BE2C (cell line): ENCODE results near the gene TBKBP1.
"Not testable (repeated sequence)": the region's sequence is repeated elsewhere in the genome, so short reads cannot be mapped to it uniquely, and the experiment has no call there.

Experiments
- DNase-seq: peaks from one replicate; pipeline ENCODE4 v3.0.0-alpha.2; 2020
- H3K27me3 ChIP-seq: fragments of 250-450 bp; sonication (Bioruptor Pico); 2 replicates; pipeline ENCODE4 v1.5.1; 2020; ENCODE audit warnings: mild to moderate bottlenecking
- H3K36me3 ChIP-seq: fragments of 250-450 bp; sonication (Bioruptor Pico); 2 replicates; pipeline ENCODE4 v1.5.1; 2020; ENCODE audit warnings: mild to moderate bottlenecking
- H3K4me1 ChIP-seq: fragments of 250-450 bp; sonication (Bioruptor Pico); 2 replicates; pipeline ENCODE4 v1.5.1; 2020
- H3K4me3 ChIP-seq: 2 replicates; pipeline ENCODE4 v1.5.1; 2011; ENCODE audit warnings: low read depth, low read length
- H3K9me3 ChIP-seq: fragments of 250-450 bp; sonication (Bioruptor Pico); 2 replicates; pipeline ENCODE4 v1.5.1; 2020
- TF ChIP-seq, protein P1 (sequence below): IDR thresholded peaks from 2 replicates; pipeline ENCODE4 v1.5.1; 2012; ENCODE audit warnings: mild to moderate bottlenecking, low read depth, low read length

The TBKBP1 gene

DNA sequence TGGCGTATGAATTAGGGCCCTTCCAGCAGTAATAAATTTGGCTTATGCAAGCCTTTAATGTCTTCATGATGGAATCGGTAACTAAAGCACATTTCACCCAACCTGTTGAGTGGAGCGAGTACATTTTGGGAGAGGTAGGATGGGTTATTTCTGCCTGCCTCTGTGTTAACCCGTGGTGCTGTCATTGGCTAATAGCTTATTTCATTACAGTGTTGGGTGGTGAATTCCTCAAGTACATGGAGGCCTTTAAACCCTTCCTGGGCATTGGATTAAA is 17.8 kb upstream of the TBKBP1 start:
- no peak for DNase-seq
- peaks cover 100% of the 10 kb centered on the region for H3K36me3 ChIP-seq
- TF ChIP-seq, protein P1, sequence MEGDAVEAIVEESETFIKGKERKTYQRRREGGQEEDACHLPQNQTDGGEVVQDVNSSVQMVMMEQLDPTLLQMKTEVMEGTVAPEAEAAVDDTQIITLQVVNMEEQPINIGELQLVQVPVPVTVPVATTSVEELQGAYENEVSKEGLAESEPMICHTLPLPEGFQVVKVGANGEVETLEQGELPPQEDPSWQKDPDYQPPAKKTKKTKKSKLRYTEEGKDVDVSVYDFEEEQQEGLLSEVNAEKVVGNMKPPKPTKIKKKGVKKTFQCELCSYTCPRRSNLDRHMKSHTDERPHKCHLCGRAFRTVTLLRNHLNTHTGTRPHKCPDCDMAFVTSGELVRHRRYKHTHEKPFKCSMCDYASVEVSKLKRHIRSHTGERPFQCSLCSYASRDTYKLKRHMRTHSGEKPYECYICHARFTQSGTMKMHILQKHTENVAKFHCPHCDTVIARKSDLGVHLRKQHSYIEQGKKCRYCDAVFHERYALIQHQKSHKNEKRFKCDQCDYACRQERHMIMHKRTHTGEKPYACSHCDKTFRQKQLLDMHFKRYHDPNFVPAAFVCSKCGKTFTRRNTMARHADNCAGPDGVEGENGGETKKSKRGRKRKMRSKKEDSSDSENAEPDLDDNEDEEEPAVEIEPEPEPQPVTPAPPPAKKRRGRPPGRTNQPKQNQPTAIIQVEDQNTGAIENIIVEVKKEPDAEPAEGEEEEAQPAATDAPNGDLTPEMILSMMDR, result no peak

DNA sequence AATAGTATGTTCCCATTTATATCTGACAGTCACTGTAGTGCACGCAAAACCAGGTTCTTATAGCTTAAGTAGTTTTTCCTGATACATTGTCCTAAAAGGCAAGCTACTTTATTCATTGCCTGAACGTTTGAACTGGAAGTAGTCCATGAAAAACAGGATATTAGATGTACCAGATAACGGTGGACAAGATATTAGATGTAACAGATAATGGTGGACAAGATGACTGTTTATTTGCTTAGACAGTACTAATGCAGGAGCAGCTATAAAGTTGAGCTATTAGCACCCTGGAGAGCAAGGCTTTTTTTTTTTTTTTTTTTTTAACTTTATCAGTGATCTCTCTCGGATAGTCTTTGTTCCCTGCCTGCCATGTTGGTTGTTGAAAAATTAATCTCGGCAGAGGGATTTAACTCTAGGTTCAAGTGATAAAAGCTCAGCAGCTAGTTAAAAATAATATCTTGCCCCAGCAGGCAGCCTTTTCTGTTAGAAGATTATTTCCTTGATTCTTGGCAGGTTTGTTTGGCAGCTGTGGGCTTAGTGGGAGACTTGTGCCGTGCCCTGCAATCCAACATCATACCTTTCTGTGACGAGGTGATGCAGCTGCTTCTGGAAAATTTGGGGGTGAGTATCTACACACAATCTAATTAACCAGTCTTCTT is 17.3 kb upstream of the TBKBP1 start:
- TF ChIP-seq, protein P1, result no peak
- Histone ChIP-seq H3K27me3 (no peaks in the 10 kb centered on the region), H3K36me3 (peaks cover 100% of the 10 kb centered on the region), H3K9me3 (no peaks in the 10 kb centered on the region), H3K4me1 (no peaks in the 10 kb centered on the region), H3K4me3 (no peak overlapping the region)
- DNase-seq, result no peak

More for the DNA sequence above, 17.8 kb upstream of the TBKBP1 start:
- Histone ChIP-seq H3K9me3 (no peaks in the 10 kb centered on the region), H3K4me1 (no peaks in the 10 kb centered on the region), H3K4me3 (no peak overlapping the region), H3K27me3 (no peaks in the 10 kb centered on the region)

DNA sequence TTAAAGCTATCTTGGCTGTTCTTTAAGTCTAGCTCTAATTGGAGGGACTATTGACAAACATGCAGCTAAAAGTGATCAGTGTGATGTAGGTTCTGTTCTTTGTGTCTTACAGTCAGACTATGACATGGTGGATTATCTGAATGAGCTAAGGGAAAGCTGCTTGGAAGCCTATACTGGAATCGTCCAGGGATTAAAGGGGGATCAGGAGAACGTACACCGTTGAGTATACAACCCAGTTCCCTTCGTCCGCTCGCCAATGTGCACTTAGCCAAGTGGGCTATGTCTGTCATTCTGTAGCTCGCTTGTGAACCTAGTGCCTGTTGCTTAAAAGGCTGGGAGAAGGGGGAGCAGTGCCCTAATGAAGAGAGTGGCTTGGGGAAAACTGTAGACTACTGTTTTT is 15.8 kb upstream of the TBKBP1 start:
- TF ChIP-seq, protein P1, result no peak
- H3K4me3 ChIP-seq, result no peak overlapping the region
- no peaks in the 10 kb centered on the region for H3K4me1 ChIP-seq
- DNase-seq, result no peak
- peaks cover 96% of the 10 kb centered on the region for H3K36me3 ChIP-seq
- no peaks in the 10 kb centered on the region for H3K9me3 ChIP-seq
- H3K27me3 ChIP-seq, result no peaks in the 10 kb centered on the region

DNA sequence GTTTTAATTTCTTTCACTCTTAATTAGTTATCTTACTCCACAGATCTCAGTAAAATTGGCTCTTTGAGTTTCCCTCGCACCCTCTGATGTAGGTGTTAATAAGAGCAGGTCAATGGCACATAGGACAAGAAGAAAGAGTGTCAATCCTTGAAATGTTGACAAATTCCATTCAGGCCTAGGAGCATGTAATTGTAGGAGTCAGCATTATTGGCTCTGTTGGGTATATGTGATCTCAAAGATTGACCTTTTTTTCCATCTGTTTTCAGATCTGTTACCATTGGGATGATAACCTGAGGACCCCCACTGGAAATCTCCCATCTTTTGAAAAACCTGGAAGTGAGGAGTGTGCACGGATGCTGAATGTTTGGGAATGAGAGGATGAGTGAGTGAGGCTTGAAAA is 11.8 kb upstream of the TBKBP1 start:
- DNase-seq, result no peak
- no peaks in the 10 kb centered on the region for H3K27me3 ChIP-seq
- no peaks in the 10 kb centered on the region for H3K4me1 ChIP-seq
- TF ChIP-seq, protein P1, result no peak
- no peak overlapping the region for H3K4me3 ChIP-seq
- peaks cover 85% of the 10 kb centered on the region for H3K36me3 ChIP-seq
- no peaks in the 10 kb centered on the region for H3K9me3 ChIP-seq

DNA sequence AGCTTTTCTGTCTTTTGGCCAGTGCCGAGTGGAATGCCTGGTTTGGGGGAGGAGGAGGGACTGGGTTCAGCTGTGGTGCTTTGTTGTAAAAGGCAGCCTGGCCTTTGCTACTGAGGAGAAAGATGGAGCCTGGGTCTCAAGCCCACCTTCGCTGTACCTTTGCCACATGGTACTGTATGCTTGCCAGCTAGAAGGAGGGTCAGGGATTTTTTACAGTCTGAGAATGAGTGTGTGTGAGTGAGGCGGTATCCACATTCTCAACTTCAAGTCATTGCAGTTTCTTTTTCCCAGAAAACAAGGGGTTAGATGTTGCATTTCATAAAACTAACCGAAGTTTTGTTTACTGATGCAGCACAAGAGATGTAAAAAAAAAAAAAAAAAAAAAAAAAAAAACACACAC is 11.2 kb upstream of the TBKBP1 start:
- not testable (repeated sequence) for H3K4me3 ChIP-seq, H3K9me3 ChIP-seq, H3K4me1 ChIP-seq, H3K27me3 ChIP-seq, DNase-seq
- peaks cover 79% of the 10 kb centered on the region for H3K36me3 ChIP-seq

DNA sequence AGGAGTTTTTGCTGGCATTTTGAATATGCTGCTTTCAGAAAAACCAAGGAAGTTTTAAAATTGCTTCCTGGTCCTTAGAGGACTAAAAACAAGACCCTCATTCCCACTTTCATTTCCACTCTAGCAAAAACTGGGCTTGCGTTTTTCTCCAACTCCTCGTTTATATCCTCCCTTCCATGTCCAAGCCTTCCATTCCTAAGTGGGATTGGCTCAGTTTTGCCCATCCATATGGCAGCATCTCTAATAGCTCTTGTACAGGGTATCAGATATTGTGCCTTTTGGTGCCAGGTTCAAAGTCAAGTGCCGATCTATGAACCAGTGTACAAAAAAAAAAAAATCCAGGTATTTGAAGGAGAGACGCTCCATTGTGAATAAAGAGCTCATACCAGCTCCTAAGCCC is 9.9 kb upstream of the TBKBP1 start:
- Histone ChIP-seq H3K4me3 (no peak overlapping the region), H3K4me1 (0 out of 2 replicates have a peak, but pooled peaks cover 2% of the 10 kb centered on the region), H3K27me3 (no peaks in the 10 kb centered on the region), H3K9me3 (no peaks in the 10 kb centered on the region), H3K36me3 (peaks cover 66% of the 10 kb centered on the region)
- no peak for DNase-seq
- TF ChIP-seq, protein P1, result no peak
